Colon (tissue), 2 donors: ENCODE measurements around the gene SCAI.
"Not testable (repeated sequence)": the region's sequence is repeated elsewhere in the genome, so short reads cannot be mapped to it uniquely, and the experiment has no call there.

Experiments
- FAIRE-seq: peaks from 2 replicates; lab custom pipeline; 2012; peaks lifted over from hg19 to GRCh38; lab: Jason Lieb, UNC
- donor health status: control.
- donor health status: control.

The SCAI gene

GRCh38 chr9:125028041-125028440, 115.3 kb downstream of the SCAI start:
- FAIRE-seq, result no peak

GRCh38 chr9:125024917-125025316, 118.4 kb downstream of the SCAI start:
- no peak for FAIRE-seq

- no peak for FAIRE-seq
Measured at GRCh38 chr9:125021069-125021468, 122.3 kb downstream of the SCAI start.

- FAIRE-seq, result not testable (repeated sequence)
Measured at GRCh38 chr9:125015655-125016054, 127.7 kb downstream of the SCAI start.

DNA sequence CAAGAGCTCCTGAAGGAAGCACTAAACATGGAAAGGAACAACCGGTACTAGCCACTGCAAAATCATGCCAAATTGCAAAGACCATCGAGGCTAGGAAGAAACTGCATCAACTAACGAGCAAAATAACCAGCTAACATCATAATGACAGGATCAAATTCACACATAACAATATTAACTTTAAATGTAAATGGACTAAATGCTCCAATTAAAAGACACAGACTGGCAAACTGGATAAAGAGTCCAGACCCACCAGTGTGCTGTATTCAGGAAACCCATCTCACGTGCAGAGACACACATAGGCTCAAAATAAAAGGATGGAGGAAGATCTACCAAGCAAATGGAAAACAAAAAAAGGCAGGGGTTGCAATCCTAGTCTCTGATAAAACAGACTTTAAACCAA, 131.3 kb downstream of the SCAI start:
- FAIRE-seq, result not testable (repeated sequence)

DNA sequence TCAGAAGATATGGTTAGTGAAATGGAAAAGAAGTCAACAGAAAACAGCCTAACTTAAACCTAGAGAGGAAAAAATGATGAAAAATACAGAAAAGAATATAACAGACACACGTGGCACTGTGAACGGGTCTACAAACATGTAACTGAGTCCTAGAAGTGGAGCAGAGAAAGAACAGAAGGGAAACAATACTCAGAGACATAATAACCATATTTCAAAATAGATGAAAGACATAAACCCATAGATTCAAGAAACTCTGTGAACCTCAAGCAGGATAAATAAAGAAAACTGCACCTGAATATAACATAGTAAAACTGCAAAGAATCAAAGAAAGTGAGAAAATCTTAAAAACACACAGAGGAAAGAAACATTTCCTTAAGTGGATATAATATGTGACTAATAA, 134.7 kb downstream of the SCAI start:
- FAIRE-seq, result no peak

- FAIRE-seq, result no peak
Measured at GRCh38 chr9:125003332-125003731, 140.0 kb downstream of the SCAI start.

DNA sequence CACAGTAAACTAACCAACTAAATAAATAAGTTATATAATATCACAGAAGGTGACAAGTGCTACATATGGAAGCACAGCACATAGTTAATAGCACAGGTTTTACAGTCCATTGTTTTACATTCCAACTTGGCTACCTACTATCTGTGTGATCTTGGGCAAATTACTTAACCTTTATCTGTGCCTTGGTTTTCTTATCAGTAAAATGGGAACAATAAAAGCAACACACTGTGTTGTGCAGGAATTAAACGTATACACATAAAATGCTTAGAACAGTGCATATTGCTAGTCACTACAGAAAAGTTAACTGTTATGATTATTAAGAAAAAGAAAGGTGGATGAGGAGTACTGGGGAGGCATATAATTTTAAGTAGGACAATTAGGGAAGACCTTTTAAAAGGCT, 159.6 kb downstream of the SCAI start:
- no peak for FAIRE-seq

- no peak for FAIRE-seq
Measured at GRCh38 chr9:124980431-124980830, 162.9 kb downstream of the SCAI start.

GRCh38 chr9:124975131-124975530, 168.2 kb downstream of the SCAI start:
- FAIRE-seq, result no peak

- no peak for FAIRE-seq
Measured at GRCh38 chr9:124973807-124974206, 169.5 kb downstream of the SCAI start.

GRCh38 chr9:124972241-124972770, 171.0 kb downstream of the SCAI start:
- no peak for FAIRE-seq

GRCh38 chr9:124969401-124969800, 173.9 kb downstream of the SCAI start:
- FAIRE-seq, result no peak

DNA sequence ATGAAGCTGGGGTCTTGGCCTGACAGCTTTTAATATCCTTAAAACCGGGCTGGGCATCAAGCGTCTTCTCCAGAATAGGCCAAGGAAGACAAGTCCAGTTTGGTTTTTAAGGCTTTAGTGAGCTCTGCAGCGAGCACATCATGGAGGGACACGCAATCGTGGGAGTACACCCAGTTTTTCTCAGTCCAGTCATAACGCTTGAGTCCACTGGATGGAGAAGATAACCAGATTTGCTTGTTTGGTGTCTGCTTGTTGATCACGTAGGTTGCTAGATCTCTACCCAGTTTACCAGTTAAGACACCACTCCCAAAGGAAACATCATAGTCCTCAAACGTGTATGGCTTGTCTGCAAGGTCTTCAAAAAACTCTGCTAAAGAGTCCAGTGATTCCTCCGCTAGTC, 175.1 kb downstream of the SCAI start:
- no peak for FAIRE-seq

GRCh38 chr9:124965775-124966568, 177.4 kb downstream of the SCAI start:
- FAIRE-seq, result not testable (repeated sequence)

DNA sequence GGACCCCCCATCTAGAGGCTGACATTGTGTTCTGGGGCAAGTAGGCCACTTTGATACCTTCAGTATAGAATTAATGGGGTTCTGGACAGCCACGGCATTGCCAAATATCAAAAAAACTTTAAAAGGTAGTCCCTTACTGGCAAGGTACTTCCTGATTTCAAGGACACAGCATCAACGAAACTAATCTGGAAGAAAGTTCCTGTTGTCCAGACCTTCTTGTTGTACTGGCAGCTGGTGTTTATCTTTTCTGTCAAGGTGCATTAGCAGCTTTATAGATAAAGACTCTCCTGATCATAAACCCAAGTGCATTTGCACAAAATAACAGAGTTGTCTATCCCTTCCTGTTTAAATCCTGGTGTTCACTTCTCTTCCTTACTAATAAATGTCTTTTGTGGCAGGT, 178.7 kb downstream of the SCAI start:
- FAIRE-seq, result no peak

GRCh38 chr9:124964056-124964455, 179.3 kb downstream of the SCAI start:
- FAIRE-seq, result no peak

DNA sequence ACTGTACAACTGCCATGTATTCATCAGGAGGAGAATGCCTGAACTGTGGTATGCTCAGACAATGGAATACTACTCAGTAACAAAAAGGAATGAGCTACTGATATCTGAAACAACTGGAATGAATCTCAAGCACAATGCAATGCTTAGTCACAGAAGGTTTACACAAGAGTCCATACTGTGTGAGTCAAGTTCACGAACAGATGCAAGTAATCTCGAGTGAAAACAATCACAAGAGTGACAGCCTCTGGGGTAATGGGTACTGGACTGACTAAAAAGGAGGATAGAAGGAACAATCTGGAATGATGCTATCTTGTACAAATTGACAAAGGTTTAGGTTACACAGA, 182.9 kb downstream of the SCAI start:
- no peak for FAIRE-seq

- FAIRE-seq, result not testable (repeated sequence)
Measured at GRCh38 chr9:124959671-124960408, 183.5 kb downstream of the SCAI start.

DNA sequence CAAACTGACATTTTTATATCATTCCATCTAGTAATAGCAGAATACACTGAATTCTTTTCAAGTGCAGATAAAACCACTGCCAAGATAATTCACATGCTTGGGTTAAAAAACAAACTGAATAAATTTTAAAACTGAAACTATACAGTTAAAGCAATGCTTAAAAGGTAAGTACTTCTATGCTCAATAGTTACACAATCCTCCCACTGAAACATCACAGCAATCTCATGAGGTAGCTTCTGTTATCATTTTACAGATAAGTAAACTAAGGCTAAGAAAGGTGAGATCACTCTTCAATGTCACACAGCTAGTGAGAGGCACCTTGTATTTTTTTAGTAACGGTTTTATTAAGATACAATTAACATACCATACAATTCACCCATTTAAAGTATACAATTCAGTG, 189.1 kb downstream of the SCAI start:
- no peak for FAIRE-seq

DNA sequence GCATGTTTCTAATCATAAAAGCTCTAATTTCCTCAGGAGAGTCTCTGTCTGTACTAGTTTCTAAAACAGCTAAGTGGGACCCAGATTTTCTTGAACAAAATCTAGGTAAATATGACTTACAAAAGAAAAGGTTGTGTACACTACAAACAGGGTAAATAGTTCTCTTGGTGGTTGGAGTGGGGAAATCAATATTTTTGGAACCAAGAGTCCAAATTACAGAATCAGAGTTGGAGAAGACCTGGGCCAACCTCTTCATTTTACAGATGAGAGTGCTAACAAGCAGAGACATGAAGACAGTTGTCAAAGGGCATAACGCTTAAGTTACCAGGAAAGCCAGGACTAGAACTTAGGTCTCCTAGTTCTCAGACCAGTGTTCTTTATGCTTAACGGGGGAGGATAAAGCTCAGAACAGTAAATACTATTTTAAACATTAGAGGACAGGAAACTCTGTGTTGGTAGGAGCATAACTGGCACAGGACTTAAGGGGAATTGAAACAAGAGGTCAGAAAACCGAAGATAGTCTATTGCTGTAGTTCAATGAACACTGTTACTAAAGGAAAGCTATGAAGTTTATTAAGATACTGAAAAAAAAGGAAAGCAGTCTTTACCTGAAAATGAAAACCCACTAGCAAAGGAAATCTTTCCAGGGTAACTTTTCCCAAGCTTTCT, 193.1 kb downstream of the SCAI start:
- no peak for FAIRE-seq

DNA sequence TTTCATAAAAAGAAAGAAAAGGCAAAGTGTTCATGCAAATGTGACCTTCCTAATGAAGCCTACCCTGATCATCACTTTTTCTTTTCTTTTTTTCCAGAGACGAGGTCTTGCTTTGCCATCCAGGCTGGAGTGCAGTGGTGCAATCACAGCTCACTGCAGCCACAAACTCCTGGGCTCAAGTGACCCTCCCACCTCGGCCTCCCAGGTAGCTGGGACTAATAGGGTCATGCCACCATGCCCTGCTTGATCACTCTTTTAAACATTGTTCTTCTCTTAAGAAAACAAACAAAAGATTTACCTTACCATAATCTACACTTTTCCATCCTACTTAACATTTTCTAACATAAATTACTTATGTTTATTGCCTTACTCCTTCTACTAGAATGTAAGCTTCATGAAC, 193.9 kb downstream of the SCAI start:
- FAIRE-seq, result no peak
